Parathyroid adenoma (tissue), 2 donors: ENCODE results near the gene GTF2IRD1.

ENCODE experiments used
- H2AFZ ChIP-seq: fragments of 300-600 bp; sonication (generic); one replicate; pipeline ENCODE4 v1.7.0; 2017; ENCODE audit warnings: antibody characterized with exemption, mild to moderate bottlenecking
- H3K27ac ChIP-seq: fragments of 300-600 bp; sonication (generic); one replicate; pipeline ENCODE4 v1.7.0; 2017
- H3K27me3 ChIP-seq: fragments of 300-600 bp; sonication (generic); one replicate; pipeline ENCODE4 v1.7.0; 2017; ENCODE audit warnings: low read length; ENCODE audit not compliant: control insufficient read depth, insufficient read depth
- H3K36me3 ChIP-seq: fragments of 300-600 bp; sonication (generic); one replicate; pipeline ENCODE4 v1.7.0; 2017; ENCODE audit warnings: low read length; ENCODE audit not compliant: control insufficient read depth, insufficient read depth
- H3K4me1 ChIP-seq: fragments of 300-600 bp; sonication (generic); one replicate; pipeline ENCODE4 v1.7.0; 2017; ENCODE audit warnings: control low read depth
- H3K4me2 ChIP-seq: fragments of 300-600 bp; sonication (generic); one replicate; pipeline ENCODE4 v1.7.0; 2017; ENCODE audit warnings: low read length
- H3K4me3 ChIP-seq: fragments of 300-600 bp; sonication (generic); one replicate; pipeline ENCODE4 v1.7.0; 2017; ENCODE audit warnings: low read depth, low read length
- H3K79me2 ChIP-seq: fragments of 300-600 bp; sonication (generic); one replicate; pipeline ENCODE4 v1.7.0; 2017; ENCODE audit warnings: control low read depth
- H3K9ac ChIP-seq: fragments of 300-600 bp; sonication (generic); one replicate; pipeline ENCODE4 v1.7.0; 2017; ENCODE audit warnings: mild to moderate bottlenecking
- H3K9me3 ChIP-seq: fragments of 300-600 bp; sonication (generic); one replicate; pipeline ENCODE4 v1.7.0; 2017; ENCODE audit warnings: low read length; ENCODE audit not compliant: control insufficient read depth
- CTCF ChIP-seq: fragments of 300-600 bp; sonication (generic); IDR thresholded peaks from one replicate; pipeline ENCODE4 v1.7.0; 2017; ENCODE audit warnings: antibody characterized with exemption, mild to moderate bottlenecking
- donor health status: primary hyperparathyroidism.

Gene GTF2IRD1

DNA sequence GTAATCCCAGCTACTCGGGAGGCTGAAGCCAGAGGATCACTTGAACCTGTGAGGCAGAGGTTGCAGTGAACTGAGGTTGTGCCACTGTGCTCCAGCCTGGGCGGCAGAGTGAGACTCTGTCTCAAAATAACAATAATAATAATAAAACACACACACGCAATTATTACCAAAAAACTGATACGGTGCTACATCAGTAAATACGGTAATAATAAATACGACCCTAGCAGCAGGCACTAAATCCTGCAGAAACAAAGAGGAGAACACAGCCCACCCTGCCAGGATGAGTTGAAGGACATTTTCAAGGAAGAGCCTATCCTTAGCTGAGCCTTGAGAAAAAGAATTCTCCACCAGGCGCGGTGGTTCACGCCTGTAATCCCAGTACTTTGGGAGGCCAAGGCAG, 169.4 kb downstream of the GTF2IRD1 start:
- Histone ChIP-seq H2AFZ (no peak overlapping the region), H3K9me3 (no peaks in the 10 kb centered on the region), H3K4me2 (no peak overlapping the region), H3K36me3 (no peaks in the 10 kb centered on the region), H3K27ac (no peak overlapping the region), H3K9ac (no peak overlapping the region), H3K27me3 (no peaks in the 10 kb centered on the region), H3K79me2 (no peaks in the 10 kb centered on the region), H3K4me3 (no peak overlapping the region), H3K4me1 (peaks cover 2% of the 10 kb centered on the region)
- TF ChIP-seq CTCF, result no peak

- no peaks in the 10 kb centered on the region for H3K9me3 ChIP-seq
- no peaks in the 10 kb centered on the region for H3K27me3 ChIP-seq
- peak; percentile 19 for TF ChIP-seq CTCF
- H3K36me3 ChIP-seq, result no peaks in the 10 kb centered on the region
- no peak overlapping the region for H3K9ac ChIP-seq
- H2AFZ ChIP-seq, result peak overlapping the region; percentile 36
- no peak overlapping the region for H3K4me2 ChIP-seq
- H3K79me2 ChIP-seq, result no peaks in the 10 kb centered on the region
- H3K4me3 ChIP-seq, result no peak overlapping the region
- peaks cover 4% of the 10 kb centered on the region for H3K4me1 ChIP-seq
- H3K27ac ChIP-seq, result no peak overlapping the region
These were observed 171.7 kb downstream of the GTF2IRD1 start for GRCh38 chr7:74625446-74625845.

- Histone ChIP-seq H3K4me2 (peak overlapping the region; percentile 23), H3K4me3 (no peak overlapping the region), H3K36me3 (no peaks in the 10 kb centered on the region), H3K4me1 (peaks cover 4% of the 10 kb centered on the region), H3K9ac (no peak overlapping the region), H3K79me2 (no peaks in the 10 kb centered on the region), H3K27me3 (no peaks in the 10 kb centered on the region), H2AFZ (peak overlapping the region; percentile 93), H3K9me3 (no peaks in the 10 kb centered on the region), H3K27ac (peak overlapping the region; percentile 59)
- no peak for TF ChIP-seq CTCF
These were observed 174.1 kb downstream of the GTF2IRD1 start for GRCh38 chr7:74627661-74628411.

- Histone ChIP-seq H3K36me3 (no peaks in the 10 kb centered on the region), H3K27me3 (no peaks in the 10 kb centered on the region), H3K4me3 (no peak overlapping the region), H3K9me3 (no peaks in the 10 kb centered on the region), H3K4me1 (peaks cover 4% of the 10 kb centered on the region), H3K9ac (no peak overlapping the region), H3K79me2 (no peaks in the 10 kb centered on the region), H2AFZ (no peak overlapping the region), H3K27ac (no peak overlapping the region), H3K4me2 (no peak overlapping the region)
- TF ChIP-seq CTCF, result no peak
These were observed 178.8 kb downstream of the GTF2IRD1 start for GRCh38 chr7:74632505-74632904.

DNA sequence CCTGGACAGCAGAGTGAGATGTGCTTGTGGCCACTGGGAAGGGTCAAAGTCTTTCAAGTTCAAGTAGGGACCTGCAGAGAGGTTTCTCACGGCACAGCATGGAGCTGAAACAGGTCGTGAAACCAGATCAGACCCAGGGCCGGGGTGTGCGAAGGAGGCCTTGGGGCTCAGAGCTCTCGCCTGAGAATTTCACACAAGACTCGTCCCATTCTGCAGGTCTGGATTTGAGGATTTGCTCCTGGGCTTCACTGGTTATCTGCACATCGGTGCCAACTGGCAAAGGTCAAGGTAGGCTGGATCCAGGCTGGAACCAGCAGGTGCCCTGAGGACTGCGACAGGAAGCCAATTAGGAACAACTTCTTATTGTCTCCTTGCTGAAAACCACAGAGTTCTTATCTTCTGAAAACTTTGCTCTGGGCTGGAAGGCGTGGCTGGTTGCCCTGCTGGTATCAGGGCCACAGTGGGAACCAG, 179.8 kb downstream of the GTF2IRD1 start:
- Histone ChIP-seq H3K4me1 (no peaks in the 10 kb centered on the region), H3K9me3 (no peaks in the 10 kb centered on the region), H3K79me2 (no peaks in the 10 kb centered on the region), H3K4me3 (no peak overlapping the region), H3K27ac (no peak overlapping the region), H3K27me3 (no peaks in the 10 kb centered on the region), H3K36me3 (no peaks in the 10 kb centered on the region), H3K4me2 (no peak overlapping the region), H2AFZ (no peak overlapping the region), H3K9ac (no peak overlapping the region)
- no peak for TF ChIP-seq CTCF
